WTC11 (cell line): ENCODE data around the gene PXDC1. TPM values are rescaled to one million over a fixed set of nuclear protein-coding genes. Genes with fewer than 3 reads are reported as not detected.

ENCODE experiments used
- ATAC-seq: fragments of 200-7000 bp; cut with Tn5 transposase; 2 replicates; pipeline ENCODE4 v1.10.0; 2021; ENCODE audit warnings: mild to moderate bottlenecking, moderate library complexity
- CTCF ChIA-PET: fragments of 300-600 bp; sonication (Branson Sonifier 250); formaldehyde crosslinking; loops from one replicate; lab custom pipeline; 2021; ENCODE audit warnings: antibody characterized with exemption; lab: Charles Lee
- POLR2A ChIA-PET: fragments of 350-600 bp; sonication (Branson Sonifier 250); formaldehyde crosslinking; loops from one replicate; lab custom pipeline; 2021; ENCODE audit warnings: antibody characterized with exemption; lab: Charles Lee
- DNase-seq: peaks from one replicate; pipeline ENCODE4 v3.0.0; 2021; ENCODE audit warnings: low spot score
- H3K27ac Mint-ChIP-seq: 2 replicates; pipeline ENCODE4 v1.8.0; 2021; ENCODE audit warnings: mixed read lengths
- H3K27me3 Mint-ChIP-seq: 2 replicates; pipeline ENCODE4 v1.8.0; 2021; ENCODE audit warnings: low read depth, mild to moderate bottlenecking, moderate library complexity, mixed read lengths
- H3K36me3 Mint-ChIP-seq: 2 replicates; pipeline ENCODE4 v1.8.0; 2021; ENCODE audit warnings: mixed read lengths
- H3K4me1 Mint-ChIP-seq: 2 replicates; pipeline ENCODE4 v1.8.0; 2022; ENCODE audit warnings: mixed read lengths
- H3K4me3 Mint-ChIP-seq: 2 replicates; pipeline ENCODE4 v1.8.0; 2021; ENCODE audit warnings: mild to moderate bottlenecking, moderate library complexity, mixed read lengths
- H3K9me3 Mint-ChIP-seq: 2 replicates; pipeline ENCODE4 v1.8.0; 2021; ENCODE audit warnings: mixed read lengths
- AR ChIP-seq: fragments of 250-450 bp; sonication (Bioruptor Pico); IDR thresholded peaks from 2 replicates; pipeline ENCODE4 v1.9.0; 2021; ENCODE audit warnings: mild to moderate bottlenecking
- CDX4 ChIP-seq: fragments of 250-450 bp; sonication (Bioruptor Pico); IDR thresholded peaks from 2 replicates; pipeline ENCODE4 v1.9.0; 2021; ENCODE audit warnings: moderate library complexity, mild to moderate bottlenecking, inconsistent platforms, borderline replicate concordance
- CREM ChIP-seq: sonication (generic); formaldehyde crosslinking; IDR thresholded peaks from 2 replicates; pipeline ENCODE4 v1.8.1; 2022; ENCODE audit warnings: mild to moderate bottlenecking, missing genetic modification reagents, moderate library complexity
- E2F5 ChIP-seq: sonication (generic); formaldehyde crosslinking; IDR thresholded peaks from 2 replicates; pipeline ENCODE4 v1.8.1; 2022; ENCODE audit warnings: mild to moderate bottlenecking, moderate library complexity, missing genetic modification reagents
- ELF4 ChIP-seq: sonication (generic); formaldehyde crosslinking; IDR thresholded peaks from 2 replicates; pipeline ENCODE4 v1.8.1; 2022; ENCODE audit warnings: low read depth, mild to moderate bottlenecking, moderate library complexity, missing genetic modification reagents
- EMX1 ChIP-seq: fragments of 250-450 bp; sonication (Bioruptor Pico); IDR thresholded peaks from 2 replicates; pipeline ENCODE4 v1.8.0; 2021; ENCODE audit warnings: mild to moderate bottlenecking
- FOXK1 ChIP-seq: sonication (generic); formaldehyde crosslinking; IDR thresholded peaks from 2 replicates; pipeline ENCODE4 v1.8.0; 2022; ENCODE audit warnings: mild to moderate bottlenecking, moderate library complexity, missing genetic modification reagents
- FOXP1 ChIP-seq: sonication (generic); formaldehyde crosslinking; IDR thresholded peaks from 2 replicates; pipeline ENCODE4 v1.8.0; 2022; ENCODE audit warnings: missing genetic modification reagents, mild to moderate bottlenecking, moderate library complexity, borderline replicate concordance
- JAZF1 ChIP-seq: fragments of 250-450 bp; sonication (Bioruptor Pico); IDR thresholded peaks from 2 replicates; pipeline ENCODE4 v1.9.0; 2021; ENCODE audit warnings: moderate library complexity, mild to moderate bottlenecking, inconsistent platforms
- JUN ChIP-seq: sonication (generic); formaldehyde crosslinking; IDR thresholded peaks from 2 replicates; pipeline ENCODE4 v1.8.0; 2023; ENCODE audit warnings: mild to moderate bottlenecking, missing genetic modification reagents
- MYBL2 ChIP-seq: sonication (generic); formaldehyde crosslinking; IDR thresholded peaks from 2 replicates; pipeline ENCODE4 v1.8.1; 2023; ENCODE audit warnings: mild to moderate bottlenecking, moderate library complexity, missing genetic modification reagents
- NR1H2 ChIP-seq: sonication (generic); formaldehyde crosslinking; IDR thresholded peaks from 2 replicates; pipeline ENCODE4 v1.9.0; 2021; ENCODE audit warnings: mild to moderate bottlenecking, moderate library complexity, missing genetic modification reagents
- OVOL2 ChIP-seq: fragments of 250-450 bp; sonication (Bioruptor Pico); IDR thresholded peaks from 2 replicates; pipeline ENCODE4 v1.9.0; 2021; ENCODE audit warnings: mild to moderate bottlenecking, borderline replicate concordance
- SMAD4 ChIP-seq: sonication (generic); formaldehyde crosslinking; IDR thresholded peaks from 2 replicates; pipeline ENCODE4 v1.8.0; 2022; ENCODE audit warnings: mild to moderate bottlenecking, missing genetic modification reagents
- SP1 ChIP-seq: sonication (generic); formaldehyde crosslinking; conservative IDR thresholded peaks from 2 replicates; pipeline ENCODE4 v1.8.1; 2022; ENCODE audit warnings: missing genetic modification reagents
- TEAD1 ChIP-seq: sonication (generic); formaldehyde crosslinking; IDR thresholded peaks from 2 replicates; pipeline ENCODE4 v1.8.0; 2022; ENCODE audit warnings: mild to moderate bottlenecking, missing genetic modification reagents
- TEAD4 ChIP-seq: sonication (generic); formaldehyde crosslinking; IDR thresholded peaks from 2 replicates; pipeline ENCODE4 v1.8.0; 2022; ENCODE audit warnings: mild to moderate bottlenecking, missing genetic modification reagents
- ZNF138 ChIP-seq: sonication (generic); formaldehyde crosslinking; conservative IDR thresholded peaks from 2 replicates; pipeline ENCODE4 v1.8.1; 2022; ENCODE audit warnings: mild to moderate bottlenecking, moderate library complexity, missing genetic modification reagents
- ZNF263 ChIP-seq: sonication (generic); formaldehyde crosslinking; IDR thresholded peaks from 2 replicates; pipeline ENCODE4 v1.8.1; 2022; ENCODE audit warnings: low read depth, mild to moderate bottlenecking, moderate library complexity, missing genetic modification reagents
- total RNA-seq: library from RNA; stranded (reverse); gene quantifications from 3 replicates; pipeline ENCODE4 v1.2.3, GENCODE V29; 2021
- TF ChIP-seq, protein P1 (sequence below): sonication (generic); formaldehyde crosslinking; IDR thresholded peaks from 2 replicates; pipeline ENCODE4 v1.8.1; 2023; ENCODE audit warnings: mild to moderate bottlenecking, missing genetic modification reagents

PXDC1 gene
- total RNA-seq, 1 experiment from 2014 or later, result 3.3 TPM

DNA sequence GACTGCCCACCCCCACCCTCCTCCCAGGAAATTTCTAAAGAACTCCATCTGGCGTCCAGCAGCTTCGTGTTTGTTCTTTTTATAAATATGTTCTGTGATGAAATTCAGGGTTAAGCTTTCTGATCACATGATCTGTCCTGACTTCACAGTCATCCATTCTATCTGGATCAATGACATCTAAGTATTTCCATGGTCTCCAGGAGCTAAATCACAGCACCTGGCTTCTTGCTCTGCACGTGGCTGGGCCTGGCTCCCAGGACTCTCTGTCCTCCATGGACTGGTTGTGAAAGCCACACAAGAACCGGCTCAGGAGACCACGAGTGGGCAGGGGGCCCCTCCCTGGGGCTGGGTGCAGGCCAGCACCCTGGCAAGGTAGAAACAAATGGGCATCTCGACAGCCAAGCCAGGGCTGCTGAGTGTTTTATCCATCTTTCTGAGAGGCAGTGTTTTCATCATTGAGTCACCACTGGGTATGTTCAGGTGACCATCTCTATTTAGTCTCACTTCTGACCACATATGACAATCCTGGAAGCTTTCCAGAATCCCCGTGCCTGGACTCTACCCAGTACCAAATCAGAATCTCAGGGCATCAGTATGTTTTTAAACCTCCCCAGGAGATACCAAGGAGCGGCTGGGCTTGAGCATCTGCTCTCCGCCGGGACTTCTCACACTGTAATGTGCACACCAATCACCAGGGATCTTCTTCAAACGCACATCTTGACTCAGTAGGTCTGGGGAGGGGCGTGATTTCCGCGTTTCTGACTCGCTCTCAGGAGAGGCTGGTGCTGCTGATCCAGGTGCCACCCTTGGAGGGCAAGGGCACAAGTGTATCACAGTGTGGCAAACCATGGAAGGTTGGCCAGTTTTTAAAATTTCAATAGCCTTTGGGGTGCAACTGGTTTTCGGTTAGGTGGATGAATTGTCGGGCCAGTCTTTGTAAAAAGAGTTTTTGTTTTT lies 31.6 kb upstream of the PXDC1 start (continued):
- TF ChIP-seq JUN, result no peak
- no peak for TF ChIP-seq ZNF138

GRCh38 chr6:3781504-3781903 lies 30.0 kb upstream of the PXDC1 start:
- ATAC-seq, result no peak

GRCh38 chr6:3779574-3779849 lies 28.0 kb upstream of the PXDC1 start:
- TF ChIP-seq SP1 (no peak), ELF4 (CRISPR knock-in tag) (no peak), TEAD1 (CRISPR knock-in tag) (no peak)
- Mint-ChIP-seq H3K9me3 (no peaks in the 10 kb centered on the region), H3K27ac (no peak overlapping the region), H3K4me3 (no peak overlapping the region), H3K36me3 (no peaks in the 10 kb centered on the region), H3K27me3 (no peaks in the 10 kb centered on the region), H3K4me1 (0 out of 2 replicates have a peak, but pooled peaks cover 7% of the 10 kb centered on the region)
- POLR2A ChIA-PET, result no interaction called here
- DNase-seq (no peak), ATAC-seq (no peak)
- CTCF ChIA-PET, result interaction anchor here (2.5 kb wide), 1 partner anchor 70 kb away, joined by 6 read pairs; the partner anchor contains the start of gene FAM50B

More at GRCh38 chr6:3781504-3781903, 30.0 kb upstream of the PXDC1 start:
- Mint-ChIP-seq H3K36me3 (no peaks in the 10 kb centered on the region), H3K27ac (no peak overlapping the region), H3K4me3 (no peak overlapping the region), H3K27me3 (no peaks in the 10 kb centered on the region), H3K4me1 (0 out of 2 replicates have a peak, but pooled peaks cover 7% of the 10 kb centered on the region), H3K9me3 (no peaks in the 10 kb centered on the region)
- ChIA-PET CTCF (interaction anchor here (1.0 kb wide), 1 partner anchor 67 kb away, joined by 4 read pairs; the partner anchor contains the start of gene FAM50B), POLR2A (no interaction called here)
- DNase-seq, result no peak
- TF ChIP-seq CREM (no peak), OVOL2 (CRISPR knock-in tag) (no peak), AR (CRISPR knock-in tag) (no peak), JAZF1 (no peak), CDX4 (CRISPR knock-in tag) (no peak)

DNA sequence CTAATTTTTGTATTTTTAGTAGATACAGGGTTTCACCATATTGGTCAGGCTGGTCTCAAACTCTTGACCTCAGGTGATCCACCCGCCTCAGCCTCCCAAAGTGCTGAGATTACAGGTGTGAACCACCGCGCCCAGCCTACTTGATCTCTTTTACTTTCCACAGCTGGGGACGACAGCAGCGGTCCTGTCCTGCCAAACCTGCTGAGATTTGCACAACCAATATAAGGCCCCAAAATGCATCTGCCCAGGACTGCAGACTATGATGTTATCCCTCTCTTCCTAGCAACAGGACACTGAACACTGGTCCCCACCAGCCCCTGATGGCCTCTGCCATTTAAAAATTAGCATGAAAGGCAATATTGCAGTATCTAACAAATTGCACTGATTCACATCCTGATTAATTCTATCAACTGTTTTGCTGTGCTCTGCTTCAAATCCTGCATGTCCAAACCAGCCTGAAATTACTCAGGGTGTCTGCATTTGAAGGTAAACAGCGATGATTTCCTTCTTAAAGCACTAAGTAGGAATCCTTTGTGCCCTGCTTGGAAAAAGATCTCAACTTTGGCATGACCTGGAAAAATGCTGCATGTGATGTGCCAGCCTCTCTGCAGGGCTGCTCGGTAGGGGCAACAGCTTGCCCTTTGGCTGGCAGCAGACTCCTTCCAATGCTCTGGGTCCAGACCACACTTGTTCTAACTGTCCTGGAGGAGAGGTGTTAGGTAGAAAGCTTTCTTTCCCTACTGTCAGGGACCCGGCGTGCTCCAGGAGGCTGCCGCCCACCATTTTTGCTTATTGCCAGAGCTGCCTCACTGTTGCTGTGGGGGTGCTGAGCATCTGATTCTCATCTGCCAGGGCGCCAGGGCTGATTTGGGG lies 27.4 kb upstream of the PXDC1 start:
- H3K36me3 Mint-ChIP-seq, result no peaks in the 10 kb centered on the region
- no peak overlapping the region for H3K4me3 Mint-ChIP-seq
- H3K27ac Mint-ChIP-seq, result no peak overlapping the region; the same call in 1 of the 2 replicates
- no peak for ATAC-seq
- CTCF ChIA-PET, result interaction anchor here (2.5 kb wide), 1 partner anchor 71 kb away, joined by 6 read pairs; the partner anchor contains the start of gene FAM50B
- POLR2A ChIA-PET, result no interaction called here
- H3K27me3 Mint-ChIP-seq, result no peaks in the 10 kb centered on the region
- no peaks in the 10 kb centered on the region for H3K9me3 Mint-ChIP-seq
- TF ChIP-seq, protein P1, sequence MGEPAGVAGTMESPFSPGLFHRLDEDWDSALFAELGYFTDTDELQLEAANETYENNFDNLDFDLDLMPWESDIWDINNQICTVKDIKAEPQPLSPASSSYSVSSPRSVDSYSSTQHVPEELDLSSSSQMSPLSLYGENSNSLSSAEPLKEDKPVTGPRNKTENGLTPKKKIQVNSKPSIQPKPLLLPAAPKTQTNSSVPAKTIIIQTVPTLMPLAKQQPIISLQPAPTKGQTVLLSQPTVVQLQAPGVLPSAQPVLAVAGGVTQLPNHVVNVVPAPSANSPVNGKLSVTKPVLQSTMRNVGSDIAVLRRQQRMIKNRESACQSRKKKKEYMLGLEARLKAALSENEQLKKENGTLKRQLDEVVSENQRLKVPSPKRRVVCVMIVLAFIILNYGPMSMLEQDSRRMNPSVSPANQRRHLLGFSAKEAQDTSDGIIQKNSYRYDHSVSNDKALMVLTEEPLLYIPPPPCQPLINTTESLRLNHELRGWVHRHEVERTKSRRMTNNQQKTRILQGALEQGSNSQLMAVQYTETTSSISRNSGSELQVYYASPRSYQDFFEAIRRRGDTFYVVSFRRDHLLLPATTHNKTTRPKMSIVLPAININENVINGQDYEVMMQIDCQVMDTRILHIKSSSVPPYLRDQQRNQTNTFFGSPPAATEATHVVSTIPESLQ (CRISPR knock-in tag), result no peak
- TF ChIP-seq JUN (no peak), EMX1 (CRISPR knock-in tag) (no peak), NR1H2 (CRISPR knock-in tag) (no peak), E2F5 (no peak), FOXK1 (CRISPR knock-in tag) (no peak), ZNF138 (no peak), ZNF263 (CRISPR knock-in tag) (no peak), MYBL2 (CRISPR knock-in tag) (no peak), SMAD4 (CRISPR knock-in tag) (no peak), FOXP1 (no peak), TEAD4 (CRISPR knock-in tag) (no peak)
- TF ChIP-seq, all 79 proteins: peak for 0
- DNase-seq, result no peak
- H3K4me1 Mint-ChIP-seq, result 0 out of 2 replicates have a peak, but pooled peaks cover 7% of the 10 kb centered on the region
